Amygdala (tissue), 56 donors: ENCODE data around the gene SCAANT1.

Source experiments
- DNase-seq, 56 donors: peaks; one replicate each; lab custom pipeline; 2025; lab: John Stamatoyannopoulos, UW

Gene SCAANT1

DNA sequence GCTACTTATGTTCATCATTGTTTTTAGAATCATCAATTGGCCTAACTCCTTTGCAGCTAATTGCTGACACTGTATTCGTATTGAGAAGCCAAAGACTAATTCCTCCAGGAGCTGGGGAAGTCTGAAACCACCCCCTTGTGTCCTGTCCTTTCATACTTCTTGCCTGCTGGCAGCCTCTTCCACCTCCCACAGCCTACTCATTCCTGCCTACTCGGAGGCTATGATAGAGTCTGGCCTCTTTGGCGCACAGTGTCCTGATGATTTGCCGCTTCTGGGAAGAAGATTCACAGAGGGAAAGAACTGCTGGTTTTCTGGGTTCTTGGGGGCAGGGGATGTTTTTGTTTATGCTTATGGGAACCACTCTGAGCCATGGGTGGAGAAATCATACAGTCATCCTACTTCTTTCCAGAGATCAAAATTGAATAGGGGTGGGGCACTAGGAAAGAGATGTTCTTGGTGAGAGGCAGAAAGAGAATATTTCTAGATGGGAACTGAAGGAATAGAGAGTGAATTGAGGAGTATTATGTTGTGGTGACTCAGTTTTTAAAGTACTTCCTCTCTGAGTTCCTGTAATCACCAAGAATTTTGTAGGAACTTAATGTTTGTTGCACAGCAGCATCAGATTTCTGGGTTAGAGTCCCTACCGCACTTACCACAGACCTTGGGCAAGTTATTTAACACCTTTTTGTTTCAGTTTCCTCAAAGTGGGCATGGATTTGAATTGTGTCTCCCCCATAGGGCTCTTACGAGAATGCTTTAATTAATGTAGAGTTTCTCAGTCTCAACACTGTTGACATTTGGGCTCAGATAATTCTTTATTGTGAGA, 22.1 kb upstream of the SCAANT1 start:
- peak in 3 of 56 donors; percentile 5 to 14 (median 9) for DNase-seq

DNA sequence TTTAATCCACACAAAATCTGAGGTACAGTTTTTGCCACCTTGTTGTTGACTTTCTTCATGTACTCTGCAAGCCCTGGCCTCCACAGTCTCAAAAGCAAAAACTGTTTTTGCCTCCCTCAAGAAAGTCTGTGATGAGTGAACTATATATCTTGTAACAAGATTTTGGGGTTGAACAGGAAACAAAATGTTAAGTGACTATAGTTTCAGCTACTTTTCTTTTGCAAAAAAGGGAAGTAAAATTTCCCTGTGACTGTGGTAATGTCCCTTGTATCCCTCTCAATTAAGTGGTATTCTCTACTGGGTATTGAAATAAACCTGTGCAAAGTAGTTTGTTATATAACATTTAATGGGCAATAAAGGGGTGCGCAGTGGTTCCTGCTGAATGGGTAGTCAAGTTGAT, 21.3 kb upstream of the SCAANT1 start:
- no peak for DNase-seq

DNA sequence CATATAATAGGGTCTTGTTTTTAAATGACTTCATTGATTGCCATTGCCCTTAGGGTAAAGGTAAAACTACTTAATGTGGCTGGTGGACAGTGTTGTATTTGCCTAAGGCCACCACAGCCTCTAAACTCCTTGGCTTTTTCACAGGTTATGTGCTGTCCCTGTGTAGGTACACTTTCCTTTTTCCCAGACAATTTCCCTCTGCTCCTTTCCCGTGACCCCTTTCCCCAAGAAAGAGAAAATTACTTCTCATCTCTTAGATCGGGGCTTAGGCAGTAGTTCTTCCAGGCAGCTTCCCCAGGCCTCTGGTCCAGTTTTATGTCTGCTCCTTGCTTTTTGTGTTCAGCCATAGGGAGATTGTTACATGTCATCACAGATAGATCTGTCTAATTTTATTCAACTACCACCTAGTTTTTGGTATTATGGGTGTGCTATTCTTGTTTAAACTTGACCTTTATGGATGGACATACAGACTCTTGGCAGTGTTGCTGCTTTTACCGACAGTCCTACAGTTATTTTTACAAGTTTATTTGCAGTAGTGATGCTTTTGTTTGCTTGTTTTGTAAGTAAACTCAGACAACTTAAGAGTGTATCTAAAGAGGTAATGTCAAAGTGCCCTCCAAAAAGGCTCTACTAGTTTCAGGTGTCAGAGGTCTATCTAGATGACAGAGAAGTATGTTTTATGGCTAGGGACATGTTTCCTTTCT, 20.5 kb upstream of the SCAANT1 start:
- DNase-seq: no peak

DNA sequence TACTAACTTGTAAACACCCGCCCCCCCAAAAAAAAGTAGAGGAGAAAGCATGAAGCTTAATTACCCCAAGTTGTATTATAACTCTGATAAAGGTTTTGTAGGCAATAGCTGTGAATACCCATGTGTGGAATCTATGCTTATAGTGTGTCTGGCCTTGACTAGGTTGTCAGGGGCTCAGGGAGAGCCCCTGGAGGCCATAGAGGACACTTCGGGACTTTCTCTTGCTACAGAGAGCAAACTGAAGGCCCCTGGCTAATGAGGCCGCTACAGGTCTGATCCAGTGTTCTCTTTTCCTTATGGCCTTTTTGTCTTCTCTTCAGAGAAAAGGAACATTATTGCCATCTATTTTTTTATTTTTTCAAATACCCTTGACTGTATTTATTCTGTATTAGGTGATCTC, 19.1 kb upstream of the SCAANT1 start:
- DNase-seq: no peak

DNA sequence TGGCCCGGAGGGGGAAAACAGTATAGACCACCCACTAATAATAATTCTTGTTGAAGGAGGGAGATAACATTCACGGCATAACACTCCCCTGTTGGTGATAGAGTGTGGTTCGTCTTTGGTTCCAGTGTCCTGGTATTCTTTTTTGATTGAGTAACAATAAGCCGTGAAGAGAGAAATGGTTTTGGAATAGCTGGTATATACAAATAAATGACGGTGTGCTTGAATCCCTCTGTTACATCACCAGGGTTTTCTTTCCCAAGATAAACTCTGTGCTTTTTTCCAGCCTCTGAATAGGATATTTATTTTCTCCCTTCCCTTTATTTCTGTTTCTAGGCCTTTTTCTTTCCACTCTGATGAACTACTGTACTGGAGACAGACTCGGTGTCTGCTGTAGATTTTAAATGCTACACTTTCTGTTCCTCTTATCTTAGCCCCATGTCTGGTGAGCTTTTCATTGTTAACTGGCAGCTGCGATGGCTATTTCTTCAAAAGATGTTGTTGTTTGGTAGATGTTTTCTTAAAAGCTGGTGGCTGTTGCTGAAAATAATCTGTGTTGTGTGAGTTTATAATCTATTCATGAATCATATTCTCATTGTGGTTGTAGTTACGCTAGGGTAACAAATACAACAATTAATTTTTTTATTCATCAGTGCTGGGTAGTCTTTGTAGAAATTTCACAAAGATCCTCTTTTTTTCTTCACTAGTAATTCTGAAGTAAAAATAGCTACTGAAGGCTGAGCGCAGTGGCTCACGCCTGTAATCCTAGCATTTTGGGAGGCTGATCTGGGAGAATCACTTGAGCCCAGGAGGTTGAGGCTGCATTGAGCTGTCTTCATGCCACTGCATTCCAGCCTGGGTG, 15.5 kb upstream of the SCAANT1 start:
- peak in 1 of 56 donors; percentile 14 for DNase-seq

DNA sequence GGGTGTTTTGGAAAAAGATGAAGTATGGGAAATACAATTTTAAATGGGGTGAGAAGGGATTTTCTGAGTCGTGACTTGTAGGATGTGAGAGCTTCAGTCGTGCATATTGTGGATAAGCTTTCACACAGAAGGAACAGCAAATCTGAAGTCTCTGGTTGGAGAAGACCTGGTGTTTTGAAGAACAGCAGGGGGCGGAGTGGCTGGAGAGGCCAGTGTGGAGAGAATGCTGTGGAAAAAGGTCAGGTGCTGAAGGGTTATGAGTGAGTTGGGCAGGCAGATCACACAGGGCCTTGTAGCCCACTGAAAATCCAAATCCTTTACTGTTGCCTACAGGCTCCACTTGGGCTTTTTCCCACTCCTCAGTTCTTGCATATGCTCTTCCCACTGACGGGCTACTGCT, 14.1 kb upstream of the SCAANT1 start:
- DNase-seq: no peak

DNA sequence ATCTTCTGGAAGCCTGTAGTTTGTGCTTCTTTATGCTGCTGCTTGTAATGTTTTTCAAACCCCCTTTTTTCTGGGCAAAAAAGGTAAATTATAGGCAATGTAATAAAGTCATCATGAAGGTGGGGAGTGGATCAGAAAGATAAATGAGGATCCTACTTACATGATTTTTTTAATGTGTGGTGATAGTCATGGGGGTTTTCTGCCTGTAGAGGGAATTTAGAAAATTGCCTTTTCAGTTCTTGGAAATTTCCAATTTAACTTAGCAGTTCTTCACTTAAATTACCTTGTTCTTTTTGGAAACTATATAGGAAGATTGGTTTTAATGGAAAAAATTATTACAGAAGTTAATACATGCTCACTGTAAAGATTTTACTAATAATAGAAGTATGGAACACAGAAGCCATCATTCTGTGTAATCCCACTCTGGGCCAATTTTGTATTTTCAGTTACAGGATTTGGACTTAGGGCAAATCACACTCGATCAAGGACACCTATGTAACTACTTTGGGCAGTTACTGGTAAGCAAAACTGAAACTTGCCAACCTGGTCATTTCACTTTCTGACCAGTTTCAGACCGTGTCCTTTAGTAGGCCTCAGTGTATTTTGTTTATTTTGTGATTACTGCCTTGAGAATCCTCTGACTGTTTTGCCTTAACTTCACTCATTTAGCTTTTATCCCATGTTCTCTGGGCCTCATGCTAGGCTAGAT, 10.5 kb upstream of the SCAANT1 start:
- DNase-seq: no peak

DNA sequence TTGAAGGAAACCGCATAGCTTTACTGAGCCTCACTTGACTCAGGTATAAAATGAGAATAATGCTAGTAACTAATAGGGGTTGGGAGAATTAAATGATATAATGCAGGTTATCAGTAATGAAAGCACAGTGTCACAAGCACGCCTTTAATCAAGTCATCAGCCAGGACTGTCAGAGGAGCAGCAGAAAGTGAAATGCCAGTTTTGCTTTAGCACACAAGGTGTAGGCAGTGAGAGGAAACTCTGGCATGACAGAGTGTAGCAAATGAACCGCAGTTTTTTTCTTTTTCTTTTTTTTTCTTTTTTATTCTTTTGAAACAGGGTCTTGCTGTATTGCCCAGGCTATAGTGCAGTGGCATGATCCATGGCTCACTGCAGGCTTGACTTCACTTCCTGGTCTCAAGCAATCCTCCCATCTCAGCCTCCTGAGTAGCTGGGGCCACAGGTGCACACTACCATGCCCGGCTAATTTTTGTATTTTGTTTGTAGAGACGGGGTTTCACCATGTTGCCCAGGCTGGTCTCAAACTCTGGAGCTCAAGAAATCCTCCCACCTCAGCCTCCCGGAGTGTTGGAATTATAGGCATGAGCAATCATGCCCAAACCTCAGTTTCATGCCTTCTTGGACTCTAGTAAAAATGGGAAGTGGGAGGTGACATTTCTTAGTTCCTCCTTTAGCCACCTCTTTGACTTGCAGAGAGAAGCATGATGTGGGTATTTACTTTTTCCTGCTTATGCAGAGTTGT, 9.7 kb upstream of the SCAANT1 start:
- peak in 1 of 56 donors; percentile 14 for DNase-seq

DNA sequence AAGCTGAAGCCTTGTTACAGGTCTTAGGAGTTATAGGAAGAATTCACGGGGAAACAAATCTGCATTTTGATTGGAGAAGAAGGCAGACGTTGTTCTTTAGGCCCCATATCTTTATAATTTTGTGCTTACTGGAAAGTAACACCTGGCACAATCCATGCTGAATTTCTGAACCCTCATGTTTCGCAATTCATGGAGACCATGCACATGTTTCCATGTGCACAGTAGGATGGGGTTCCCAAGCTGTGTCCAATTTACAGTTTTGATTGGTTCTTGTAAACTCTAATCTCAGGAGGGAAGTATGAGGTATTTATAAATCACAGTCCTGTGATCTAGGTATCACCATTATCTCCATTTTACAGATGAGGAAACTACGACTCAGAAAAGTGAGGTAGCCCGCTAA, 7.8 kb upstream of the SCAANT1 start:
- no peak for DNase-seq

DNA sequence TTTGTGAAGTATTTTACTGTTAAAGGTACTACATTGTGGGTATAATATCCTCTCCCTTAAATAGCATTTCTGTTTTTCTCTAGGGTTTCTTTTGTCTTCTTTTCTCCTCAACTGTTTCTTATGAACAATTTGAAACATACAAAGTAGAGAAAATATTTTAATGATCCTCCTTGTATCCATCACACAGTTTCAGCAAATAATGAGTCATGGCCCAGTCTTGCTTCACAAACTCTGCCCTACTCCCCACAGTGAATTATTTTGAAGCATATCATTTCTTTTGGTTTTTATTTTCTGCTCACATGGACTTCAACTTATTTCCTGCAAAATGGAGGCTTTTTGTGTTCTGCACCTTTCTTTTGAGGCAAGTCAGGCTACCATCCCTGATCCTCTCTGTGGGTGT, 6.1 kb upstream of the SCAANT1 start:
- no peak for DNase-seq

DNA sequence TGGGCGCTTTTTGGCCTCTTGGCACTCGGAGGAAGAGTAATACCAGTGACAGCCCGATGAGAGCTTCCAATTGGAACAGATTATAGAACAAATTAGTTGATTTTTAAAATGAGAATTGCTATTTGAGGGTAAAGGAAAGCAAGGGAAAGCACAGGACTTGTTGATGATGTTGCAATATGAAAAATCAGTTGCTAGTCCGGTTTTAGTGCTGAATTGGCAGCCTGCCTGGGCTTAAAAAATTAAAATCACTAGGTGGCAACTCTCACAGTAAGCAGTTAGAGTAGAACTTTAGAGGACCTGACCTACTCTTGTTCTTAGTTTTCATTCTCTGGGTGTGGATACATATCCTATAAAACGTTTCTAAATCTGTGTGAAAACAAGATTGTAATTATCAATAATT, 2.1 kb upstream of the SCAANT1 start:
- peak in 1 of 56 donors; percentile 26 for DNase-seq

DNA sequence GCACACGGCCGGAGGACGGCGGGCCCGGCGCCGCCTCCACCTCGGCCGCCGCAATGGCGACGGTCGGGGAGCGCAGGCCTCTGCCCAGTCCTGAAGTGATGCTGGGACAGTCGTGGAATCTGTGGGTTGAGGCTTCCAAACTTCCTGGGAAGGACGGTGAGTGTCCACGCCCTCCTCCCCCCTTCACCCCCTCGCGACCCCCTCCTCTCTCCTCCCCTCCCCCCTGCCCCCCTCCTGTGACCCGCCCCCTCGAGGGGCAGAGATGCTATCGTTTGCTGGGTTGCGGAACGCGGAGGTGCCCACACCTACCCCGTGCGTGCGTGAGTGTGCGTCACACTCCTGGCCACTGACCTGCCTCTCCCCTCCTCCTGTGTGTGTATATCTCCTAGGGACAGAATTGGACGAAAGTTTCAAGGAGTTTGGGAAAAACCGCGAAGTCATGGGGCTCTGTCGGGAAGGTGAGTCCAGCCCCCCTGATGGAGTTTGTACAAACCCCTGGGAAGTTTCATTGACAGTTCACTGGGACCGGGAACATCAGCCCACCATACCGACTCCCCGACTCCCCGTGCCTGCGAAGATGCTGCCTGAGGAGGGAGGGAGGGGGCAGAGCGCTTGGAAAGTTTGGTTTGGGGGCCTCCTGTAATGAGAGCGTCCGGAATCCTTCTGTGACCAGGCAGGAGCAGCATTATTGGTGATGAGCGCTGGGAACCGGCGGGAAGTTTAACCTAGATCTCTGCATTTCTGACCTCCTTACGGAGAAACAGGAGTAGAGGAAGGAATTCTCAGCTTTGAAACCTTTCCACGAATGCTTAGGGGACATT, 795 bp upstream of the SCAANT1 start:
- DNase-seq: peak in 23 of 56 donors; percentile 7 to 73 (median 36)

DNA sequence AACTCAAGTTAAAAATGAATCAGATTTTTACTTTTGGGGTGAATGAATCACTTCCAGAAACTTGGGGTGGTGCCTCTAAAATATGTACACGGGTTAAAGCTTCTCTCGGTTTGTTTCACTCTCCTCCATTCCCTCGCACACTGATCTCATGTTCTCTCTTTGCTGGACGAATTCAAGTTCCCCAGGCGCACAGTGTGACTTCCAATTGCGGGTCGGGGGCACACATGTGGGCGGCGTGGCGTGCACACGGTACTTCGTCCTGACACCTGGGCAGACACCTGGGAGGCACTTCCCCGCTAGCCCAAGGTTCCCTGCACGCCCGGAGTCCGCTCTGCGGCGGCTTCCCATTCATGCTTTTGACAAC, 692 bp downstream of the SCAANT1 start:
- no peak for DNase-seq

DNA sequence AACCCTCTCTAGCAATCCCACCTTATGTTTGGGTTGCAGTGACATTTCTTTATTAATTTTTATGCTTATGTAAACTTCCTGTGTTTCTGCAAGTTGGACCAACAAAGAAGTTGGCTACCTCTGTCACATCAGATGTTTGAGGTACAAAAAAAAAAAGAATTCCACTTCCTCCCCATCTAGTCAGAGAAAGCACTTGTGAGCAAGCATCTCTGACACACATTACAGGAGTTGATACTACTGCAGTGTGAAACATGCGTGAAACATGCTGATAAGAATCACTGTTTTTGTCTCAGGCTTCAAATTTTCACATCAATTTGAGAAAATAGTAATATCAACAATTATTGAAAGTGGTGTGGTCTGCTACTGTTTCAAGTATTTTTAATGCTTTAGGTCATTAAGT, 1.3 kb downstream of the SCAANT1 start:
- no peak for DNase-seq

DNA sequence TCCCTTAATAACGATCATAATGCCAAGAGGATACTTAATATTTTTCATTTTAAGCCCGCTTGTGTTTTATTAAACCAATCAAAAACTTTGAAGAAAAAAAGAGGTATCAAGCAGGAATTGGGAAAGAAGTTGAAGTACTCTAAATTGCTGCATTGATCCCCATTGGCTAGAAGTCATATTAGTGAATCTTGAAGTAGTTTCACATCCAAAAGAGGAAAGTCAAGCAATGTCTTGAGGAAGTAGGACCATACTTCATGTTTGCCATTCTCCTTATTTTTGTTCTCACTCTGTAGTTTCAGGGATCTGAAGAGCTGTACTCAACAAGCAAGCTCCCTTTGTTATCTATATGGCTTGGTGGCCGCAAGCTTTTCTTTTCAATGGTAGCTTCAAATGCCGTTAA, 2.2 kb downstream of the SCAANT1 start:
- no peak for DNase-seq

DNA sequence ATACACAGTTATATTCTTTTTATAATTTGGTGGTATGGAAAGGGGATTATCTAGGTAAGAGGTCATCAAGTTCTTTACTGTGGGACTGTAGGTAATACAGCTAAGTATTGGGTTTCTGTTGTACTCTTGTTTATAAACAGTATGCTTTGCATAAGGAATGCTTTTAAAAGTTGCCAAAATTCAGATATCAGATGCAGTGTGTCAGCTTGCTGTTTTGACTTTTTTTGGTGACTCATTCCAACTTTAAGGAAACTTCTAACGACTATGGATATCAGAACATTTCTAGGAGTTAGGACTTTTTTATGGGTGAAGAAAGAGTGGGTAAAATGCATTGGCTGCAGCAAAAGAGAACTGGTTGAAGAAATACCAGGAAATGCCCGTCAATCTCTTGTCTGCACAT, 2.8 kb downstream of the SCAANT1 start:
- no peak for DNase-seq

DNA sequence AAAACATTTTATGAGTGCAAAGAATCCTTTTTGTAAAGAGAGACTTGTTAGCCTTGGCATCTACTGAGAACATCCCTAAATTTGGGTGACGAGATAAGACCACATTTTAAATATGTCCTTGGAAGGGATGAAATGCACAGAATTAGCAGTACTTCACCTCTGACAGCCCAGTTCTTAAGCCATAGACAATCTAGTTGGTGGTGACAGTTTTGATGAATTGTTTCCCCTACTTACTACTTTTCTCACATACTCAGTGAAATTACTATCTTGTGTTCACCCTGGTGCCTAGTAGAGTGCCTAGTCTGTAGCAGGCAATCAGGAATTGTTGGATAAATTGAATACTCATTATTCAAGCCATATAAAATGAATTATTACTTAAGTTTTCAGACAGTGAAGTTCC, 3.4 kb downstream of the SCAANT1 start:
- DNase-seq: no peak

DNA sequence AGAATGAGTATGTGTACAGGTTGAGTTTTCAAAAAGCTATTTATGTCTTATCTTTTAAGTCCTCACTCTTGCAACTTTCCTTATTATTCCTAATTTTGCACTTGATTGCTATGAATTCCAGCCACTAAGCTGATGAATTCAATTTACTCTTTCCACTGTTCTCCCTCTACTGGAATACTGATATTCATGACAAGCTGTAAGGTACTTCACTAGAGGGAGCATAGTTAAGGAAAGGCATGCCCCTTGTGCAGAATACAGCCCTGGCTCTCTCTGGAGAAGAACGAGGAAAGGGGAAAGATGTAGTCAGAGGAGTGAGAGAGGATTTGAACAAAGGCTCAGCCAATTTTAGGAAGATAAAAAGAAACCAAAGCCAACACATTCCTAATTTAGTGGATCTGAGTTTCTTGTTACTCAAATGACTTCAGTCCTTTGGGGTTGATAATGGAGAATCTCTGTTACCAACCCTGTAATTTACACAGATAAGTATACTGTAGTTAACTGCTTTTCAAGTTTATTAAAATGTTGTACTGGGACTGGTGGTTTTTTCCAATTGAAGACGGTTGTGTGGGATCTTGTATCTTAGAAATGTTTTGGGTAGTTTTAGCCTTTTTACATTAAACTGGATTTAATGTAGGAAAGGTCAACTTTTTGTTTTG, 4.0 kb downstream of the SCAANT1 start:
- no peak for DNase-seq
